IMR-90 (cell line): ENCODE data around the gene ZNF587B. TPM values are rescaled to one million over a fixed set of nuclear protein-coding genes. Genes with fewer than 3 reads are reported as not detected.
"Not testable (repeated sequence)": the region's sequence is repeated elsewhere in the genome, so short reads cannot be mapped to it uniquely, and the experiment has no call there.

ENCODE experiments used
- ATAC-seq: fragments of 200-7000 bp; cut with Tn5 transposase; 2 replicates; pipeline ENCODE4 v1.9.1; 2020; ENCODE audit warnings: low read depth, mild to moderate bottlenecking, moderate library complexity
- BruUV-seq: library from RNA; stranded (reverse); fragments of 400-500 nt; replicated peaks from 2 replicates; lab custom pipeline; 2021; lab: Mats Ljungman, UMichigan
- CTCF ChIA-PET: fragments of 300-600 bp; formaldehyde crosslinking; extraction: SDS; loops from one replicate; lab custom pipeline; 2021; ENCODE audit warnings: antibody characterized with exemption; lab: Yijun Ruan, JAX
- POLR2A ChIA-PET: fragments of 300-600 bp; sonication (Branson Sonifier 250); formaldehyde crosslinking; loops from one replicate; lab custom pipeline; 2022; ENCODE audit warnings: antibody characterized with exemption; ENCODE audit not compliant: unreplicated experiment; lab: Charles Lee
- DNase-seq: peaks from one replicate; pipeline ENCODE4 v3.0.0; 2013
- H2AFZ ChIP-seq: replicated peaks from 2 replicates; pipeline ENCODE3; 2013; ENCODE audit warnings: low read length, mild to moderate bottlenecking; ENCODE audit not compliant: poor library complexity
- H2AK5ac ChIP-seq: 2 replicates; pipeline ENCODE4 v1.6.1; 2013; ENCODE audit warnings: low read depth, low read length, inconsistent platforms
- H2AK9ac ChIP-seq: replicated peaks from 2 replicates; pipeline ENCODE3; 2013; ENCODE audit warnings: mild to moderate bottlenecking, low read depth, low read length, moderate library complexity; ENCODE audit not compliant: poor library complexity
- H2BK120ac ChIP-seq: 2 replicates; pipeline ENCODE4 v1.6.1; 2013; ENCODE audit warnings: low read depth, low read length, inconsistent platforms
- H2BK15ac ChIP-seq: 3 replicates; pipeline ENCODE4 v1.6.1; 2013; ENCODE audit warnings: low read depth, low read length, inconsistent platforms
- H2BK20ac ChIP-seq: 2 replicates; pipeline ENCODE4 v1.6.1; 2013; ENCODE audit warnings: low read depth, mild to moderate bottlenecking, inconsistent platforms, low read length, moderate library complexity
- H2BK5ac ChIP-seq: 2 replicates; pipeline ENCODE4 v1.6.1; 2013; ENCODE audit warnings: mild to moderate bottlenecking, low read depth, low read length, inconsistent platforms; ENCODE audit not compliant: poor library complexity, severe bottlenecking
- H3K14ac ChIP-seq: replicated peaks from 2 replicates; pipeline ENCODE4 v1.6.1; 2013; ENCODE audit warnings: low read depth, low read length, inconsistent platforms
- H3K18ac ChIP-seq: 2 replicates; pipeline ENCODE4 v1.6.1; 2013; ENCODE audit warnings: low read depth, low read length, control low read depth
- H3K23ac ChIP-seq: 2 replicates; pipeline ENCODE4 v1.6.1; 2013; ENCODE audit warnings: low read depth, low read length, inconsistent platforms
- H3K27ac ChIP-seq: 2 replicates; pipeline ENCODE4 v1.5.1; 2013; ENCODE audit warnings: mild to moderate bottlenecking, control low read depth, low read length; ENCODE audit not compliant: insufficient read depth
- H3K27me3 ChIP-seq: 2 replicates; pipeline ENCODE4 v1.6.1; 2013; ENCODE audit warnings: low read length; ENCODE audit not compliant: control insufficient read depth, insufficient read depth
- H3K36me3 ChIP-seq: 2 replicates; pipeline ENCODE4 v1.6.1; 2013; ENCODE audit warnings: low read length, mixed read lengths; ENCODE audit not compliant: control insufficient read depth, insufficient read depth
- H3K4ac ChIP-seq: 2 replicates; pipeline ENCODE4 v1.6.1; 2013; ENCODE audit warnings: low read depth, low read length, inconsistent platforms
- H3K4me1 ChIP-seq: 2 replicates; pipeline ENCODE4 v1.6.1; 2013; ENCODE audit warnings: low read length, mixed read lengths; ENCODE audit not compliant: control insufficient read depth, insufficient read depth
- H3K4me2 ChIP-seq: 2 replicates; pipeline ENCODE4 v1.6.1; 2013; ENCODE audit warnings: low read depth, mild to moderate bottlenecking, control low read depth, low read length, moderate library complexity
- H3K4me3 ChIP-seq: 2 replicates; pipeline ENCODE4 v1.5.1; 2013; ENCODE audit warnings: low read depth, mild to moderate bottlenecking, control low read depth, low read length, moderate library complexity; ENCODE audit not compliant: insufficient read depth
- H3K56ac ChIP-seq: 2 replicates; pipeline ENCODE4 v1.6.1; 2013; ENCODE audit warnings: low read length, inconsistent platforms; ENCODE audit not compliant: insufficient read depth; ENCODE audit errors: extremely low read depth
- H3K79me1 ChIP-seq, 2 experiments: 2 replicates each; pipeline ENCODE4 v1.6.1; 2013; ENCODE audit warnings: low read length in 2 of 2, inconsistent platforms in 1 of 2, low read depth in 1 of 2
- H3K9ac ChIP-seq: 2 replicates; pipeline ENCODE4 v1.6.1; 2013; ENCODE audit warnings: low read depth, low read length, control low read depth
- H3K9me1 ChIP-seq: 2 replicates; pipeline ENCODE4 v1.6.1; 2013; ENCODE audit warnings: low read length, inconsistent platforms; ENCODE audit not compliant: insufficient read depth
- H3K9me3 ChIP-seq: 2 replicates; pipeline ENCODE4 v1.6.1; 2013; ENCODE audit warnings: low read length; ENCODE audit not compliant: control insufficient read depth, insufficient read depth
- H4K20me1 ChIP-seq: 2 replicates; pipeline ENCODE4 v1.6.1; 2013; ENCODE audit warnings: low read length, inconsistent platforms; ENCODE audit not compliant: insufficient read depth
- H4K5ac ChIP-seq: 2 replicates; pipeline ENCODE4 v1.6.1; 2013; ENCODE audit warnings: mild to moderate bottlenecking, low read depth, low read length, control low read depth
- H4K8ac ChIP-seq, 2 experiments: 2 replicates each; pipeline ENCODE4 v1.6.1; 2013; ENCODE audit warnings: low read depth in 2 of 2, low read length in 2 of 2, control low read depth in 1 of 2, inconsistent platforms in 1 of 2
- H4K91ac ChIP-seq: 2 replicates; pipeline ENCODE4 v1.6.1; 2013; ENCODE audit warnings: low read depth, low read length, inconsistent platforms; ENCODE audit not compliant: insufficient read depth
- WGBS, 2 experiments: methylation state at CpG; one replicate each; pipeline versions ENCODE4 v1.1.5 to v1.1.7; 2013; ENCODE audit warnings: missing lambda C conversion rate in 2 of 2; ENCODE audit not compliant: insufficient read length in 1 of 2; ENCODE audit errors: extremely low coverage in 2 of 2; 5-methylcytosine and 5-hydroxymethylcytosine counted together
- dilution Hi-C: fragments of 300-500 bp; cut with HindIII; formaldehyde crosslinking; loops from one replicate; pipeline ENCODE4 v1.14.3; 2018; ENCODE audit warnings: low sequenced_read_pairs; ENCODE audit not compliant: unreplicated experiment
- in situ Hi-C: fragments of 300-500 bp; cut with MboI; formaldehyde crosslinking; loops from 3 replicates; pipeline ENCODE4 v1.14.3; 2019; ENCODE audit warnings: low sequenced_read_pairs, inconsistent platforms, mixed read lengths
- intact Hi-C: fragments of 100-400 bp; cut with micrococcal nuclease; formaldehyde crosslinking; loops from 2 replicates; pipeline ENCODE4 v1.10.0; 2022
- polyA plus RNA-seq, 3 experiments: library from polyadenylated mRNA; depleted of rRNA; stranded (reverse); fragments of >200 nt; gene quantifications; 2 replicates each; pipeline ENCODE4 v1.2.3, GENCODE V29; 2012; ENCODE audit warnings: low replicate concordance in 1 of 3
- total RNA-seq: library from RNA; depleted of rRNA; stranded (reverse); fragments of >200 nt; gene quantifications from 2 replicates; pipeline ENCODE4 v1.2.3, GENCODE V29; 2012; rRNA removed

The ZNF587B gene
- total and polyA plus RNA-seq, 2 of the 4 experiments (the other 2 are of a cell fraction): 3.7 to 33.9 TPM

- in situ Hi-C loops: not testable (repeated sequence)
These were observed 60.6 kb downstream of the ZNF587B start for GRCh38 chr19:57890706-57891105.

More at GRCh38 chr19:57890706-57891105, 60.6 kb downstream of the ZNF587B start:
- H3K18ac ChIP-seq, H2BK20ac ChIP-seq, H3K4me3 ChIP-seq, H2AK5ac ChIP-seq, H3K4ac ChIP-seq, H3K56ac ChIP-seq, H4K8ac ChIP-seq, H2BK15ac ChIP-seq, H4K5ac ChIP-seq, POLR2A ChIA-PET, H2AK9ac ChIP-seq, H3K4me2 ChIP-seq, H3K9me1 ChIP-seq, H4K91ac ChIP-seq, H3K27me3 ChIP-seq, H3K14ac ChIP-seq, H3K9me3 ChIP-seq, H3K23ac ChIP-seq, H4K20me1 ChIP-seq, CTCF ChIA-PET, dilution Hi-C loops, H3K4me1 ChIP-seq, H3K9ac ChIP-seq, BruUV-seq, H2AFZ ChIP-seq, H2BK5ac ChIP-seq, H2BK120ac ChIP-seq, H3K36me3 ChIP-seq, intact Hi-C loops, H3K27ac ChIP-seq: not testable (repeated sequence)
- DNase-seq (peak; percentile 80), ATAC-seq (peak; percentile 40)
- WGBS, 2 experiments: no CpG with 5 or more reads among the region's 3 CpGs
- H3K79me1 ChIP-seq: peaks cover 8 to 25% of the 10 kb centered on the region in 2 experiments; a peak in 3 of 4 replicates

Other genes starting within 250 kb of the ZNF587B start
- gene ZIK1, start 246.2 kb upstream of the ZNF587B start, total RNA-seq: 9.2 and 11.8 TPM in 2 replicates
- gene ZIK1, start 246.2 kb upstream of the ZNF587B start, polyA plus RNA-seq (2012; rRNA removed): 3.5 and 4.1 TPM in 2 replicates
- 4.4 and 6.6 TPM in 2 replicates for gene ZNF530, start 230.4 kb upstream of the ZNF587B start, total RNA-seq
- 2.9 and 3.0 TPM in 2 replicates for gene ZNF530, start 230.4 kb upstream of the ZNF587B start, polyA plus RNA-seq (2012; rRNA removed)
- 31.0 and 31.1 TPM in 2 replicates for gene ZNF134, start 216.1 kb upstream of the ZNF587B start, total RNA-seq
- gene ZNF134, start 216.1 kb upstream of the ZNF587B start, polyA plus RNA-seq (2012; rRNA removed): 6.0 and 6.2 TPM in 2 replicates
- 9.2 and 13.1 TPM in 2 replicates for gene ZNF211, start 197.1 kb upstream of the ZNF587B start, total RNA-seq
- 6.5 and 8.7 TPM in 2 replicates for gene ZNF211, start 197.1 kb upstream of the ZNF587B start, polyA plus RNA-seq (2012; rRNA removed)
- not detected in 2 replicates for gene ZSCAN4, start 161.4 kb upstream of the ZNF587B start, total RNA-seq
- not detected in 2 replicates for gene ZSCAN4, start 161.4 kb upstream of the ZNF587B start, polyA plus RNA-seq (2012; rRNA removed)
- 13.9 and 14.7 TPM in 2 replicates for gene ZNF551, start 148.3 kb upstream of the ZNF587B start, total RNA-seq
- 2.6 and 3.3 TPM in 2 replicates for gene ZNF551, start 148.3 kb upstream of the ZNF587B start, polyA plus RNA-seq (2012; rRNA removed)
- 1.9 and 2.9 TPM in 2 replicates for gene ZNF154, start 121.1 kb upstream of the ZNF587B start, total RNA-seq
- 1.5 and 2.2 TPM in 2 replicates for gene ZNF154, start 121.1 kb upstream of the ZNF587B start, polyA plus RNA-seq (2012; rRNA removed)
- 13.3 and 14.9 TPM in 2 replicates for gene ZNF671, start 102.7 kb upstream of the ZNF587B start, total RNA-seq
- 3.1 and 4.1 TPM in 2 replicates for gene ZNF671, start 102.7 kb upstream of the ZNF587B start, polyA plus RNA-seq (2012; rRNA removed)
- 14.3 and 15.8 TPM in 2 replicates for gene ZNF776, start 83.5 kb upstream of the ZNF587B start, total RNA-seq
- gene ZNF776, start 83.5 kb upstream of the ZNF587B start, polyA plus RNA-seq (2012; rRNA removed): 3.3 and 4.3 TPM in 2 replicates
- gene ZNF586, start 60.6 kb upstream of the ZNF587B start, total RNA-seq: 17.2 and 18.6 TPM in 2 replicates
- 5.5 and 5.6 TPM in 2 replicates for gene ZNF586, start 60.6 kb upstream of the ZNF587B start, polyA plus RNA-seq (2012; rRNA removed)
- 4.7 and 5.0 TPM in 2 replicates for gene ZNF552, start 15.4 kb upstream of the ZNF587B start, total RNA-seq
- 1.8 and 2.8 TPM in 2 replicates for gene ZNF552, start 15.4 kb upstream of the ZNF587B start, polyA plus RNA-seq (2012; rRNA removed)
- gene ZNF587, start 19.6 kb downstream of the ZNF587B start, total RNA-seq: 32.5 and 43.7 TPM in 2 replicates
- 11.2 and 14.0 TPM in 2 replicates for gene ZNF587, start 19.6 kb downstream of the ZNF587B start, polyA plus RNA-seq (2012; rRNA removed)
- 5.9 and 6.9 TPM in 2 replicates for gene ZNF814, start 58.7 kb downstream of the ZNF587B start, total RNA-seq
- 3.9 and 4.5 TPM in 2 replicates for gene ZNF814, start 58.7 kb downstream of the ZNF587B start, polyA plus RNA-seq (2012; rRNA removed)
- 20.8 and 23.1 TPM in 2 replicates for gene ZNF417, start 86.3 kb downstream of the ZNF587B start, total RNA-seq
- gene ZNF417, start 86.3 kb downstream of the ZNF587B start, polyA plus RNA-seq (2012; rRNA removed): 3.1 and 4.0 TPM in 2 replicates
- gene ZNF418, start 105.1 kb downstream of the ZNF587B start, total RNA-seq: 3.4 and 4.2 TPM in 2 replicates
- gene ZNF418, start 105.1 kb downstream of the ZNF587B start, polyA plus RNA-seq (2012; rRNA removed): 1.0 and 2.1 TPM in 2 replicates
- 6.1 and 7.0 TPM in 2 replicates for gene ZNF256, start 117.4 kb downstream of the ZNF587B start, total RNA-seq
- gene ZNF256, start 117.4 kb downstream of the ZNF587B start, polyA plus RNA-seq (2012; rRNA removed): 2.3 and 3.0 TPM in 2 replicates
- not detected in 2 replicates for gene C19orf18, start 144.2 kb downstream of the ZNF587B start, total RNA-seq
- gene C19orf18, start 144.2 kb downstream of the ZNF587B start, polyA plus RNA-seq (2012; rRNA removed): 0.15 TPM in 1 of 2 replicates, not detected in the other
- 9.0 and 9.4 TPM in 2 replicates for gene ZNF606, start 172.5 kb downstream of the ZNF587B start, total RNA-seq
- 2.6 and 4.3 TPM in 2 replicates for gene ZNF606, start 172.5 kb downstream of the ZNF587B start, polyA plus RNA-seq (2012; rRNA removed)
- not detected in 2 replicates for gene ZSCAN1, start 203.7 kb downstream of the ZNF587B start, total RNA-seq
- 0.14 TPM in 1 of 2 replicates, not detected in the other for gene ZSCAN1, start 203.7 kb downstream of the ZNF587B start, polyA plus RNA-seq (2012; rRNA removed)
- 1.9 and 2.7 TPM in 2 replicates for gene ZNF135, start 229.0 kb downstream of the ZNF587B start, total RNA-seq
- 2.4 and 2.7 TPM in 2 replicates for gene ZNF135, start 229.0 kb downstream of the ZNF587B start, polyA plus RNA-seq (2012; rRNA removed)